ENCODE data around the gene TNKS2.

TNKS2 gene

DNA sequence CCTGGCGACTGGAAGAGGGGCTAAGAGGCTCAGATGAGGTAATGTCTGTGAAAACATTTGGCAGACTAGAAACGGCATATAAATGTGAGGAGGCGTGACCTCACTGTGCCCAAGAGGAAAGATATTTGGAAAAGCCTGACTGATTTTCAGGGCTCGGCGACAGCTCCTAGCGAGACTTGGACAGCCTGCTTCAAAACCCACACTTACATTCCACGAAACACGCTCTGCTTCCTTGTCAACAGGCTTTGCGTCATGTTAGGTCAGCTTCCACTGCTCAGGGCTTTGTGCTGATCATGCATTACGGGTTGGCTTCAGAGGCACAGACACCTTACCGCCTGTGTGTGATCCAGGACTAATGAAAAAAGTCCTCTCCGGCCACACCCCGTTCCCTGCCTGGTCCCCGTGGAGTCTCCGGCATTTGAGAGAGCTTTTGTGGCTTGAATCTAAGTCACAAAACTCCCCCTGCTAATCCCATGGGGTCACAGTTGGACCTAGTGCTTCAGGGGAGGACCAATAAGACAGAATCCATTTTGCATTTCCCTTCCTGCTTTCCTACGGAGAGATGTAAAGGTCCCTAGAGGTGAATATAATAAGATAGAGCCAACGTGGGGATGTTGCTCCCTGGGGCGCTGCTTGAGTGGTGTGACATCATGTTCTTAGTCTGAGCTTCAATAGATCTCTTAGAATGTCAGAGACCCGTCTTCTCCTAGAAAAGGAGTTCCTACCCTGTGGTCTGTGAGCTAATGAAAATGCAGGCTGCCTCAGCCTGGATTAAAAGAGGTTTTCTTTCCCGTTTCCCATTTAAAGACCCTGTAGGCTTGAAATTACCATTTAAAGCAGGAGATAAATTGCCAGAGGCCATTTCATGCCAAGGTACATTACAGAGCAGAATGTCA, 85.6 kb downstream of the TNKS2 start:
- no peak for TF ChIP-seq CTCF (conservative IDR thresholded peaks at IDR 0.05; ENCODE audit: low read depth, low read length)
- peak; percentile 80 for DNase-seq (ENCODE audit: low read depth)
- no peak overlapping the region for H3K4me3 ChIP-seq (ENCODE audit: low read depth, low read length)

DNA sequence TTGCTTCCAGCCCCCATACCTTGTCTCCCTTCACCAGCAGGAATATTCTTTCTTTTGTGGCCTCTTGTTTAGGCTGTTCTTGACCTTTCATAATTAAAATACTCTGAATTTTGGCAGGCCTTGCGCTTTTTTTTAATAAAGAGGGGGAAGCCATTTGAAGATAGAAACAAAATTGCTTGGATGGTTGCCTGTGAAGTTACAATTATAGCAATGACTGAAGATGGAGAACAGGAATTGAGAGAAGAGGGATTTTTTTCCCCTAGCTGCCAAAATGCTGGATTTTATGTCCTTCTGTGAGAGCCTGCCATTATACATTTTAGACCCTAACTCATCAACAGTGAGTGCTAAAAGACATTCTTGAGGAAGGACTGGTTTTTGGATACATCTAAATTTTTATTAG, 86.3 kb downstream of the TNKS2 start:
- H3K4me3 ChIP-seq (ENCODE audit: low read depth, low read length) = no peak overlapping the region
- DNase-seq (ENCODE audit: low read depth) = no peak
- TF ChIP-seq CTCF (conservative IDR thresholded peaks at IDR 0.05; ENCODE audit: low read depth, low read length) = no peak

- no peak for TF ChIP-seq CTCF (conservative IDR thresholded peaks at IDR 0.05; ENCODE audit: low read depth, low read length)
- no peak for DNase-seq (ENCODE audit: low read depth)
- no peak overlapping the region for H3K4me3 ChIP-seq (ENCODE audit: low read depth, low read length)
Observed at GRCh38 chr10:91885362-91886079, 87.3 kb downstream of the TNKS2 start.

- no peak for TF ChIP-seq CTCF (conservative IDR thresholded peaks at IDR 0.05; ENCODE audit: low read depth, low read length)
- DNase-seq (ENCODE audit: low read depth) = no peak
- H3K4me3 ChIP-seq (ENCODE audit: low read depth, low read length) = peak overlapping the region; percentile 67
Observed at GRCh38 chr10:91886954-91887271, 88.7 kb downstream of the TNKS2 start.

DNA sequence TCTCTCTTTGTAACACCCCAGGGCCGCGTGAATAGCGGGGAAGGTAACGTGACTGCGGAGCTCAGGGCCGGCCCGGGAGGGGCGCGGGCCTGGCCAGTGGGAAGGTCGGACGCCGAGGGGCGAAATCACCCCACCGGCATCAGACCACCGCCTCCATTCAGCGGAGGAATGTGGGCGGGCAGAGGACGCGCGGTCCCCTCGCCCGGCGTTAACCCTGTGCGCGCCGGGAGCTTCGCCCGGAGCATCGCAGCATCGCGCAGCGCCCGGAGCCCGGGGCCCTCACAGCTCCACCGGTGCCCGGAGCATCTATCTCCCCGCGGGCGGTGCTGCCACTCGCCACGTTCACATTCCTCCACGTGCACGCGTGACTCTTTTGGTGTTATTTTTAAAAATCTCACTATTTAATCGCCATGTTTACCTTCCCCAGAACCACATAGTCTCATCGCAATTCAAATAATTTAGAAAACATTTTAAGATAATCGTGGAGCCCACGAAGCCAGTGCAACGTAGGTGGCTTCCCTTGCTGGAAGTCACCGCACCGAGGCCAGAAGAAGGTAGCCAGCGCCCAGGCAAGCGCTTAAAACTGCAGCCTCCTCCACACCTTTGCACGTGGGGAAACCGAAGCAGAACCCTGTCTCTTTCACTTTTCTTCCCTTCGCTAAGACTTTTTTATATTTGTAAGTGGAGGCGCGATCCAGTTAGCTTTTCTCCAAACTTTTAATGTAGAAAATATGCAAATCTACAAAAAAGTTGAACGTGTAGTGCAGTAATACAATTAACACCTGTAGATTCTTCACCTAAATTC, 89.2 kb downstream of the TNKS2 start:
- no peak for TF ChIP-seq CTCF (conservative IDR thresholded peaks at IDR 0.05; ENCODE audit: low read depth, low read length)
- H3K4me3 ChIP-seq (ENCODE audit: low read depth, low read length) = peak overlapping the region; percentile 67
- peak; percentile 61 for DNase-seq (ENCODE audit: low read depth)

GRCh38 chr10:91891125-91892001, 93.1 kb downstream of the TNKS2 start:
- DNase-seq (ENCODE audit: low read depth) = peak; percentile 88
- no peak for TF ChIP-seq CTCF (conservative IDR thresholded peaks at IDR 0.05; ENCODE audit: low read depth, low read length)
- H3K4me3 ChIP-seq (ENCODE audit: low read depth, low read length) = no peak overlapping the region

Data from choroid plexus epithelial cell (primary cell).